HCT116 (cell line): ENCODE data around the gene SLAIN1. TPM values are rescaled to one million over a fixed set of nuclear protein-coding genes. Genes with fewer than 3 reads are reported as not detected.

Experiments used
- ATAC-seq: fragments of 200-7000 bp; cut with Tn5 transposase; 2 replicates; pipeline ENCODE4 v1.9.1; 2020; ENCODE audit warnings: mild to moderate bottlenecking, moderate library complexity
- BruUV-seq: library from RNA; stranded (reverse); fragments of 400-500 nt; replicated peaks from 2 replicates; lab custom pipeline; 2021; lab: Mats Ljungman, UMichigan
- CTCF ChIA-PET: fragments of 300-600 bp; sonication (Branson Sonifier 250); formaldehyde crosslinking; loops from one replicate; lab custom pipeline; 2021; ENCODE audit warnings: antibody characterized with exemption; lab: Charles Lee
- POLR2A ChIA-PET: fragments of 300-600, 350-600 bp; sonication (Branson Sonifier 250); formaldehyde crosslinking; loops from one replicate; lab custom pipeline; 2021; ENCODE audit warnings: antibody characterized with exemption; lab: Charles Lee
- RAD21 ChIA-PET, 2 experiments: fragments of 300-600 bp; sonication (Branson Sonifier 250); formaldehyde crosslinking; loops; one replicate each; lab custom pipeline; 2023; ENCODE audit warnings: low total read pairs in 2 of 2; ENCODE audit not compliant: uncharacterized antibody in 2 of 2, unreplicated experiment in 2 of 2, low non-redundant PET in 1 of 2; lab: Charles Lee
- DNase-seq: peaks from one replicate; pipeline ENCODE4 v3.0.0-alpha.2; 2010; ENCODE audit warnings: low read depth, low spot score
- H2AFZ ChIP-seq: fragments of 200-600 bp; shearing (Covaris generic), sonication (generic); 2 replicates; pipeline ENCODE4 v1.6.1; 2017; ENCODE audit warnings: low read depth, mixed run types, mixed read lengths, antibody characterized with exemption, low read length; ENCODE audit not compliant: poor library complexity, severe bottlenecking
- H3K27ac ChIP-seq: 2 replicates; pipeline ENCODE4 v1.5.1; 2012; ENCODE audit warnings: low read depth, low read length
- H3K27me3 ChIP-seq: fragments of 200-600 bp; sonication (generic); 2 replicates; pipeline ENCODE4 v1.6.1; 2016; ENCODE audit warnings: mixed run types, low read length, mixed read lengths; ENCODE audit not compliant: insufficient read depth
- H3K36me3 ChIP-seq, 2 experiments: fragments of 200-500 bp in 1 of 2; fragments of 200-600 bp in 1 of 2; sonication (Bioruptor generic) in 1 of 2; sonication (generic) in 1 of 2; 2 replicates each; pipeline versions ENCODE4 v1.5.1 to v1.6.1; 2014 to 2016; ENCODE audit warnings: low read length in 2 of 2, inconsistent platforms in 1 of 2, mixed read lengths in 1 of 2, mixed run types in 1 of 2; ENCODE audit not compliant: insufficient read depth in 2 of 2, control insufficient read depth in 1 of 2
- H3K4me1 ChIP-seq, 2 experiments: fragments of 200-600 bp in 1 of 2; sonication (generic) in 1 of 2; 2 replicates each; pipeline versions ENCODE4 v1.5.1 to v1.6.1; 2012 to 2017; ENCODE audit warnings: low read length in 2 of 2, inconsistent platforms in 1 of 2, mild to moderate bottlenecking in 1 of 2, mixed read lengths in 1 of 2, mixed run types in 1 of 2, moderate library complexity in 1 of 2; ENCODE audit not compliant: insufficient read depth in 2 of 2, control insufficient read depth in 1 of 2
- H3K4me2 ChIP-seq: fragments of 200-600 bp; sonication (generic); 2 replicates; pipeline ENCODE4 v1.6.1; 2017; ENCODE audit warnings: mixed run types, low read length, mixed read lengths
- H3K4me3 ChIP-seq, 2 experiments: fragments of 200-600 bp in 1 of 2; sonication (generic) in 1 of 2; replicated peaks in 1 of 2; 2 replicates each; pipeline ENCODE4 v1.5.1; 2011 to 2016; ENCODE audit warnings: low read length in 2 of 2, control low read depth in 1 of 2, low read depth in 1 of 2, mild to moderate bottlenecking in 1 of 2, mixed read lengths in 1 of 2, mixed run types in 1 of 2
- H3K79me2 ChIP-seq: fragments of 200-600 bp; sonication (generic); 2 replicates; pipeline ENCODE4 v1.6.1; 2017; ENCODE audit warnings: mild to moderate bottlenecking, mixed run types, low read length, moderate library complexity, mixed read lengths; ENCODE audit not compliant: insufficient read depth
- H3K9ac ChIP-seq: fragments of 200-600 bp; sonication (generic); 2 replicates; pipeline ENCODE4 v1.6.1; 2016; ENCODE audit warnings: low read length, mixed read lengths
- H3K9me2 ChIP-seq: fragments of 200-600 bp; sonication (generic), shearing (Covaris generic); 2 replicates; pipeline ENCODE4 v1.6.1; 2017; ENCODE audit warnings: mixed run types, mild to moderate bottlenecking, moderate library complexity; ENCODE audit not compliant: insufficient read depth
- H3K9me3 ChIP-seq, 2 experiments: fragments of 200-500 bp in 1 of 2; fragments of 200-600 bp in 1 of 2; sonication (Bioruptor generic) in 1 of 2; sonication (generic) in 1 of 2; 2 replicates each; pipeline ENCODE4 v1.6.1; 2014 to 2017; ENCODE audit warnings: low read length in 2 of 2, mixed read lengths in 2 of 2, inconsistent platforms in 1 of 2, low read depth in 1 of 2, mild to moderate bottlenecking in 1 of 2, mixed run types in 1 of 2, moderate library complexity in 1 of 2; ENCODE audit not compliant: control insufficient read depth in 1 of 2, insufficient read depth in 1 of 2
- H4K20me1 ChIP-seq: fragments of 200-600 bp; sonication (generic), shearing (Covaris generic); 2 replicates; pipeline ENCODE4 v1.6.1; 2017; ENCODE audit warnings: mixed run types, mild to moderate bottlenecking, moderate library complexity; ENCODE audit not compliant: insufficient read depth
- CBX3 ChIP-seq: IDR thresholded peaks from 2 replicates; pipeline ENCODE4 v1.6.1; 2012; ENCODE audit warnings: low read depth
- EGR1 ChIP-seq: IDR thresholded peaks from 2 replicates; pipeline ENCODE4 v1.6.1; 2012; ENCODE audit warnings: low read depth
- ELF1 ChIP-seq: IDR thresholded peaks from 2 replicates; pipeline ENCODE4 v1.6.1; 2012; ENCODE audit warnings: low read depth, borderline replicate concordance
- EZH2 ChIP-seq: fragments of 200-600 bp; sonication (generic); IDR thresholded peaks from 2 replicates; pipeline ENCODE4 v1.6.1; 2017; ENCODE audit warnings: antibody characterized with exemption, mixed run types
- JUND ChIP-seq: IDR thresholded peaks from 2 replicates; pipeline ENCODE4 v1.6.1; 2012
- POLR2A ChIP-seq: IDR thresholded peaks from 2 replicates; pipeline ENCODE4 v1.7.0; 2011; ENCODE audit warnings: borderline replicate concordance; ENCODE audit not compliant: insufficient read depth, insufficient read length; ENCODE audit errors: extremely low read depth
- POLR2AphosphoS5 ChIP-seq: IDR thresholded peaks from 2 replicates; pipeline ENCODE4 v1.6.1; 2011; ENCODE audit warnings: mild to moderate bottlenecking, low read depth, low read length, moderate library complexity
- RAD21 ChIP-seq: IDR thresholded peaks from 2 replicates; pipeline ENCODE4 v1.6.1; 2012; ENCODE audit warnings: low read depth, mild to moderate bottlenecking
- SIN3A ChIP-seq: IDR thresholded peaks from 2 replicates; pipeline ENCODE4 v1.6.1; 2012; ENCODE audit warnings: low read depth
- SP1 ChIP-seq: IDR thresholded peaks from 2 replicates; pipeline ENCODE4 v1.6.1; 2012; ENCODE audit warnings: low read depth
- SRF ChIP-seq: IDR thresholded peaks from 2 replicates; pipeline ENCODE4 v1.6.1; 2012; ENCODE audit warnings: low read depth
- TCF7L2 ChIP-seq: IDR thresholded peaks from 2 replicates; pipeline ENCODE4 v1.7.0; 2011; ENCODE audit warnings: borderline replicate concordance, inconsistent platforms; ENCODE audit not compliant: insufficient read depth, insufficient read length; ENCODE audit errors: extremely low read depth
- YY1 ChIP-seq: IDR thresholded peaks from 2 replicates; pipeline ENCODE4 v1.6.1; 2011; ENCODE audit warnings: low read length, low read depth, moderate library complexity, mild to moderate bottlenecking; ENCODE audit not compliant: insufficient replicate concordance; ENCODE audit errors: extremely low read depth
- ZNF274 ChIP-seq: fragments of 200-500 bp; sonication (Bioruptor generic); IDR thresholded peaks from 2 replicates; pipeline ENCODE4 v1.6.1; 2014; ENCODE audit warnings: mild to moderate bottlenecking, low read depth, low read length, inconsistent platforms
- intact Hi-C: fragments of 100-400 bp; cut with micrococcal nuclease; formaldehyde crosslinking; loops from 2 replicates; pipeline ENCODE4 v1.10.0; 2022
- total RNA-seq: library from RNA; stranded (reverse); gene quantifications from one replicate; pipeline ENCODE4 v1.2.1, GENCODE V29; 2021; ENCODE audit not compliant: unreplicated experiment
- TF ChIP-seq, protein P1 (sequence below), 3 experiments: fragments of 200-600 bp in 1 of 3; sonication (generic) in 1 of 3; IDR thresholded peaks in 2 of 3; conservative IDR thresholded peaks in 1 of 3; 2 replicates each; pipeline ENCODE4 v1.5.1; 2012 to 2017; ENCODE audit warnings: low read depth in 2 of 3, low read length in 2 of 3, antibody characterized with exemption in 1 of 3, borderline replicate concordance in 1 of 3, control low read depth in 1 of 3, mild to moderate bottlenecking in 1 of 3, mixed read lengths in 1 of 3, mixed run types in 1 of 3, moderate library complexity in 1 of 3; ENCODE audit not compliant: insufficient read depth in 1 of 3
- TF ChIP-seq, protein P2 (sequence below): IDR thresholded peaks from 2 replicates; pipeline ENCODE4 v1.6.1; 2012
- TF ChIP-seq, protein P3 (sequence below): IDR thresholded peaks from 2 replicates; pipeline ENCODE4 v1.6.1; 2011; ENCODE audit warnings: mild to moderate bottlenecking, low read length, moderate library complexity; ENCODE audit not compliant: insufficient replicate concordance; ENCODE audit errors: extremely low read depth
- TF ChIP-seq, protein P4 (sequence below): IDR thresholded peaks from 2 replicates; pipeline ENCODE4 v1.6.1; 2012
- TF ChIP-seq, protein P5 (sequence below): IDR thresholded peaks from 2 replicates; pipeline ENCODE4 v1.6.1; 2012; ENCODE audit warnings: low read depth

The SLAIN1 gene
- total RNA-seq, 1 experiment from 2014 or later = 0.34 TPM

DNA sequence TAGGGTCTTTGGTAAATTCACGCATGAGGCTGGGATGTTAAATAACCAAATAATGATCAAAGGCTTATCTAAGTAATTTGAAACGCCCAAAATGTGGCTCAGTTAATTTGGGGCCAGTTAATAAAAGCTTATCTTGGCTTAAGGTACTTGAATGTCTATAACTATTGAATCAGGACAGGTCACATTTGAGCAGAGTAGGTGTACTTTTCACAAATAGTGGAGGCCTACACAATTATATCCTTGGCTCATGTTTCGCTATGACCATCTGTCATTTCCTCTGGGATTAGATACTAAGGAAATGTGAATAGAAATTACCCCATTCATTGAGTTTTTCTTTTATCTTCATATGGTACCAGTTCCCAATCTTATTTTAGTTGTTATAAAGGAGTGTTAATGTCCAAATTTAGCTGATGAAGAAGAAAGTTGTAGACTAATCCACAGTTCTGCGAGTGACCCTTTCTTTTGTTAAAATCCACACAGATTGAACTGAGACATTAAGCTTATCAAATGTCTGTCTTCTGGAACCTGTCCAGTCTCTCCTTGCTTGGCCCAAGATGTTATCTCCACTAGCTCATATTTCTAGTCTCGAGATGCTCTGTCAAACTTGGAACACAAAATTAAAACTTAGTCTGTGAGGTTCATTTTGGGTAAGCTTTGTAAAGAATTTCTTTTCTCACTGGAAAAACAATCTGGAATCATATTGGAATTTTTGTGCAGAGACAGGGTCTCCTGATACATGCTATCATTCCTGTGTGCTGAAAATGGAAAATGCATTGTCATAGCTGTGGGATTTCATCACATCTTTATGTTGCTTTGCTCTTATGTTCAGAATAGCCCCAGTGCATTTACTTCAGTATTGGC, 31.0 kb downstream of the SLAIN1 start:
- ATAC-seq (no peak), DNase-seq (no peak)
- Histone ChIP-seq H2AFZ (no peak overlapping the region), H3K4me3 (no peak overlapping the region), H3K27me3 (0 out of 2 replicates have a peak, but pooled peaks cover 6% of the 10 kb centered on the region), H3K79me2 (no peaks in the 10 kb centered on the region), H3K9me3 (no peaks in the 10 kb centered on the region), H3K9ac (no peak overlapping the region), H3K27ac (no peak overlapping the region), H4K20me1 (no peaks in the 10 kb centered on the region), H3K9me2 (no peaks in the 10 kb centered on the region), H3K4me1 (no peaks in the 10 kb centered on the region), H3K36me3 (no peaks in the 10 kb centered on the region), H3K4me2 (no peak overlapping the region)
- intact Hi-C loops = no loop called here
- ChIA-PET POLR2A (no interaction called here), CTCF (no interaction called here), RAD21 (no interaction called here)
- TF ChIP-seq EZH2 (no peak), POLR2A (no peak), TCF7L2 (no peak), CBX3 (no peak), YY1 (no peak), SIN3A (no peak), ZNF274 (no peak), SRF (no peak), SP1 (no peak), POLR2AphosphoS5 (no peak), RAD21 (no peak), JUND (no peak), EGR1 (no peak), ELF1 (no peak)
- TF ChIP-seq, protein P1, sequence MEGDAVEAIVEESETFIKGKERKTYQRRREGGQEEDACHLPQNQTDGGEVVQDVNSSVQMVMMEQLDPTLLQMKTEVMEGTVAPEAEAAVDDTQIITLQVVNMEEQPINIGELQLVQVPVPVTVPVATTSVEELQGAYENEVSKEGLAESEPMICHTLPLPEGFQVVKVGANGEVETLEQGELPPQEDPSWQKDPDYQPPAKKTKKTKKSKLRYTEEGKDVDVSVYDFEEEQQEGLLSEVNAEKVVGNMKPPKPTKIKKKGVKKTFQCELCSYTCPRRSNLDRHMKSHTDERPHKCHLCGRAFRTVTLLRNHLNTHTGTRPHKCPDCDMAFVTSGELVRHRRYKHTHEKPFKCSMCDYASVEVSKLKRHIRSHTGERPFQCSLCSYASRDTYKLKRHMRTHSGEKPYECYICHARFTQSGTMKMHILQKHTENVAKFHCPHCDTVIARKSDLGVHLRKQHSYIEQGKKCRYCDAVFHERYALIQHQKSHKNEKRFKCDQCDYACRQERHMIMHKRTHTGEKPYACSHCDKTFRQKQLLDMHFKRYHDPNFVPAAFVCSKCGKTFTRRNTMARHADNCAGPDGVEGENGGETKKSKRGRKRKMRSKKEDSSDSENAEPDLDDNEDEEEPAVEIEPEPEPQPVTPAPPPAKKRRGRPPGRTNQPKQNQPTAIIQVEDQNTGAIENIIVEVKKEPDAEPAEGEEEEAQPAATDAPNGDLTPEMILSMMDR (IDR thresholded peaks at IDR 0.05 in 2 of 3, conservative IDR thresholded peaks at IDR 0.05 in 1 of 3; ENCODE audit: borderline replicate concordance in 1 of 3, insufficient read depth in 1 of 3, low read depth in 2 of 3, low read length in 2 of 3) = no peak
- TF ChIP-seq, protein P2, sequence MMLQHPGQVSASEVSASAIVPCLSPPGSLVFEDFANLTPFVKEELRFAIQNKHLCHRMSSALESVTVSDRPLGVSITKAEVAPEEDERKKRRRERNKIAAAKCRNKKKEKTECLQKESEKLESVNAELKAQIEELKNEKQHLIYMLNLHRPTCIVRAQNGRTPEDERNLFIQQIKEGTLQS = no peak
- TF ChIP-seq, protein P3, sequence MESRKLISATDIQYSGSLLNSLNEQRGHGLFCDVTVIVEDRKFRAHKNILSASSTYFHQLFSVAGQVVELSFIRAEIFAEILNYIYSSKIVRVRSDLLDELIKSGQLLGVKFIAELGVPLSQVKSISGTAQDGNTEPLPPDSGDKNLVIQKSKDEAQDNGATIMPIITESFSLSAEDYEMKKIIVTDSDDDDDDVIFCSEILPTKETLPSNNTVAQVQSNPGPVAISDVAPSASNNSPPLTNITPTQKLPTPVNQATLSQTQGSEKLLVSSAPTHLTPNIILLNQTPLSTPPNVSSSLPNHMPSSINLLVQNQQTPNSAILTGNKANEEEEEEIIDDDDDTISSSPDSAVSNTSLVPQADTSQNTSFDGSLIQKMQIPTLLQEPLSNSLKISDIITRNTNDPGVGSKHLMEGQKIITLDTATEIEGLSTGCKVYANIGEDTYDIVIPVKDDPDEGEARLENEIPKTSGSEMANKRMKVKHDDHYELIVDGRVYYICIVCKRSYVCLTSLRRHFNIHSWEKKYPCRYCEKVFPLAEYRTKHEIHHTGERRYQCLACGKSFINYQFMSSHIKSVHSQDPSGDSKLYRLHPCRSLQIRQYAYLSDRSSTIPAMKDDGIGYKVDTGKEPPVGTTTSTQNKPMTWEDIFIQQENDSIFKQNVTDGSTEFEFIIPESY = no peak
- TF ChIP-seq, protein P4, sequence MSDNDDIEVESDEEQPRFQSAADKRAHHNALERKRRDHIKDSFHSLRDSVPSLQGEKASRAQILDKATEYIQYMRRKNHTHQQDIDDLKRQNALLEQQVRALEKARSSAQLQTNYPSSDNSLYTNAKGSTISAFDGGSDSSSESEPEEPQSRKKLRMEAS = no peak
- TF ChIP-seq, protein P5, sequence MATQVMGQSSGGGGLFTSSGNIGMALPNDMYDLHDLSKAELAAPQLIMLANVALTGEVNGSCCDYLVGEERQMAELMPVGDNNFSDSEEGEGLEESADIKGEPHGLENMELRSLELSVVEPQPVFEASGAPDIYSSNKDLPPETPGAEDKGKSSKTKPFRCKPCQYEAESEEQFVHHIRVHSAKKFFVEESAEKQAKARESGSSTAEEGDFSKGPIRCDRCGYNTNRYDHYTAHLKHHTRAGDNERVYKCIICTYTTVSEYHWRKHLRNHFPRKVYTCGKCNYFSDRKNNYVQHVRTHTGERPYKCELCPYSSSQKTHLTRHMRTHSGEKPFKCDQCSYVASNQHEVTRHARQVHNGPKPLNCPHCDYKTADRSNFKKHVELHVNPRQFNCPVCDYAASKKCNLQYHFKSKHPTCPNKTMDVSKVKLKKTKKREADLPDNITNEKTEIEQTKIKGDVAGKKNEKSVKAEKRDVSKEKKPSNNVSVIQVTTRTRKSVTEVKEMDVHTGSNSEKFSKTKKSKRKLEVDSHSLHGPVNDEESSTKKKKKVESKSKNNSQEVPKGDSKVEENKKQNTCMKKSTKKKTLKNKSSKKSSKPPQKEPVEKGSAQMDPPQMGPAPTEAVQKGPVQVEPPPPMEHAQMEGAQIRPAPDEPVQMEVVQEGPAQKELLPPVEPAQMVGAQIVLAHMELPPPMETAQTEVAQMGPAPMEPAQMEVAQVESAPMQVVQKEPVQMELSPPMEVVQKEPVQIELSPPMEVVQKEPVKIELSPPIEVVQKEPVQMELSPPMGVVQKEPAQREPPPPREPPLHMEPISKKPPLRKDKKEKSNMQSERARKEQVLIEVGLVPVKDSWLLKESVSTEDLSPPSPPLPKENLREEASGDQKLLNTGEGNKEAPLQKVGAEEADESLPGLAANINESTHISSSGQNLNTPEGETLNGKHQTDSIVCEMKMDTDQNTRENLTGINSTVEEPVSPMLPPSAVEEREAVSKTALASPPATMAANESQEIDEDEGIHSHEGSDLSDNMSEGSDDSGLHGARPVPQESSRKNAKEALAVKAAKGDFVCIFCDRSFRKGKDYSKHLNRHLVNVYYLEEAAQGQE = no peak
- BruUV-seq = no TSS peak
